HG02798 (cell line): Measurements from ENCODE around the gene ACOT12.
"Not testable (repeated sequence)": the region's sequence is repeated elsewhere in the genome, so short reads cannot be mapped to it uniquely, and the experiment has no call there.

ENCODE experiments used
- ATAC-seq: cut with Tn5 transposase; IDR thresholded peaks from one replicate; pipeline ENCODE4 v1.9.1; 2021; ENCODE audit warnings: mild to moderate bottlenecking; ENCODE audit not compliant: unreplicated experiment, poor library complexity

Gene ACOT12

DNA sequence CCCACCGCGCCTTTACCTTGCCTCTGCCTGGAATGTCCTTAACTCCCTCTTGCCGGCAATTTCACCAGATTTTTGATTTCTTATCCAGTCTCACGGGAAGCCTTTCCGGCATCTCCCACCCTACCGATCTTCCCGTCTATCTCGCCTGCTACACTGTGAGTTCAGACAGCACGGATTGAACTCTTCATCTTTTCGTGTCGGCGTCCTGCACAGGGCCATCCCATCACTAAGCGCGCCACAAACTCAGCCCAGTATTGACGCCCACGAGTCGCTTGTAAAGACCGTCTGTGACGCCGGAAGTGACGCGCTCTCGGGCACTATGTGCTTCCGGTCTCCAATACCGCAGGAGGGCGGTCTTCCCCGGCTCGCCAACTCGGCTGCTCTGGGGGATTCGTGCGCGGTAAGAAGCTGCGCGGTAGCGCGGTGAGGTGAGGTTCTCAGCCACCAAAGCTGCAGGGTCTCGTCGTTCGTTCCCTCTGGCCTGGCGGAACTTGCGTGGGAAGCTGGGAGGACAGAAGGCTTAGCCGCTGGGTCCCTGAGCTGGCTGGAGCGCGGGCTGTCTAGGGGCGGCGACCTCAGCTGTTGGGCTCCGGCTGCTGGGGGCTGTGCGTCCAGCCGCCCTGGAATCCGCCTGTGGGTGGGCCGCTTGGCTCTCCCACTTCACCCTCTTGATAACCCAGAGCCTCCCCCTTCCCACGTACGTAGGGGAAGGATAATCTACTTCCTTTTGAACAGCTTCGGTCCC is 92.5 kb downstream of the ACOT12 start, which contains the start of gene ZCCHC9:
TSS of gene ZCCHC9 (plus strand) at position 317 of the 745 bp plus-strand sequence. CDS start 3,171 bp downstream, outside the sequence.
- ATAC-seq = peak; percentile 98

DNA sequence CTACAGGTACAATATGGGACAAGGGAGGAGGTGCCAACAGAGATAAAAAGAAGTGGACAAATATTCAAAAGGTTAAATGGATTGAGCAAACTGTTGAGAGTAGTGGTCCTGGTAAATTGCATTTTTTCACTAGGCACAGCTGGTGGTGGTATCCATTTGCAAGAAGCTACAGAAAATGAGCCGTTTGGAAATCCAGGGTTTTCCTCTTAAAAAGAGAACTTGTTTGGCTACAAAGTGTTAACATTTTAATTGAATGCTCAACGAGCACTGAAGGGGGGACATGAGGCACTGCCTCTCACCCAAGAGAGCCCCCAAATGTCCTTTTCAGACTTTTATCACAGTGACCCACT is 93.0 kb downstream of the ACOT12 start:
- ATAC-seq = no peak

DNA sequence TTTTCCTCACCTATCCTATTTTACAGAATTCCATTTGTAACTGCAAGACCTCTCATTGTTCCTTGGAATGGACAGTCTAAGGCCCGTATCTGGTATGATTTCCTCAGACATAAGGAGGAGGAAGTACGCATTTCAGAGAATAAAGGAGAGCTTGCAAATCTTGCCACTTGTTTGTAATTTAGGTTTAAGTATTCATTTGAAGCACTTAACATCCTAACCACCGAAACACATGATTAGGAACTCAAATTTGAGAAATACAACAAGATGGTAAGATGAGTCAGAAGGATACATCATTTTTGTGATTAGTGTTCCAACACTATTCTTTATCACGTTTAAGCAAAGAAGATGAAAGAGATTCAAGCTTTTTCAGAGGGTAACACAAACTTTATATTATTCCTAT is 96.4 kb downstream of the ACOT12 start:
- no peak for ATAC-seq

DNA sequence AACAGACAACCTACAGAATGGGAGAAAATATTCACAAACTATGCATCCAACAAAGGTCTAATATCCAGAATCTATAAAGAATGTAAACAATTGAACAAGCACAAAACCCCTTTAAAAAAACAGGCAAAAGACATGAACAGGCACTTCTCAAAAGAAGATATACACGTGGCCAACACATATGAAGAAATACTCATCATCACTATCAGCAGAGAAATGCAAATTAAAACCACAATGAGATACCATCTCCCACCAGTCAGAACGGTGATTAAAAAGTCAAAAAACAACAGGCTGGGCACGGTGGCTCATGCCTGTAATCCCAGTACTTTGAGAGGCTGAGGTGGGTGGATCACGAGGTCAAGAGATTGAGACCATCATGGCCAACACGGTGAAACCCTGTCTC is 99.9 kb downstream of the ACOT12 start:
- ATAC-seq = not testable (repeated sequence)

DNA sequence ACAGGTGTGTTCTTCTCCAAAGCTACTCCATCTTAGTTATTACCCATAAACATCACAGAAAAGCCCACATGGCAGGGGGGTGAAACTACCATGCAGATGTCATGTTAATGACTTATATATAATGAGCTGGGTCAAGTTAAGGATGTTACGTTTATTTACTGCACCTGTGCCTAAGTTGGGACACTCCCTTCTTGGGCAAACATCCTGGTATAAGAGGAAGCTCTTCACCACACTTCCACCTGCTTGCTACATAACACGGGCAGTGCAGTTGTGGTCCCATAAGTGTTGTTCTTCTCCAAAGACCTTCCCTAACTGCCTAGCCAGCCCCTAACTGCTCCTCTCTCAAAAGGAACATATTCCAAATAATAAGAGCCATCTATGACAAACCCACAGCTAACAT is 101.8 kb downstream of the ACOT12 start:
- no peak for ATAC-seq

DNA sequence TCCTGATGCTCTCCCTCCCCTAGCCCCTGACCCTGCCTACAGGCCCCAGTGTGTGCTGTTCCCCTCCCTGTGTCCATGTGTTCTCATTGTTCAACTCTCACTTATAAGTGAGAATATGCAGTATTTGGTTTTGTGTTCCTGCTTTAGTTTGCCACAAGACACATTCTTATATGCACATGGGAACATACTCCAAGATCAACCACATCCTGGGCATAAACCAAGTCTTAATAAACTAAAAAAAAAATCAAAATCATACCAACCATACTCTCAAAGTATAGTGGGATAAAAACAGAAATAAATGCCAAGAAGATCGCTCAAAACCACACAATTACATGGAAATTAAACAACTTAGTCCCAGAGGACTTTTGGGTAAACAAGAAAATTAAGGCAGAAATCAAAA is 103.8 kb downstream of the ACOT12 start:
- ATAC-seq = no peak

DNA sequence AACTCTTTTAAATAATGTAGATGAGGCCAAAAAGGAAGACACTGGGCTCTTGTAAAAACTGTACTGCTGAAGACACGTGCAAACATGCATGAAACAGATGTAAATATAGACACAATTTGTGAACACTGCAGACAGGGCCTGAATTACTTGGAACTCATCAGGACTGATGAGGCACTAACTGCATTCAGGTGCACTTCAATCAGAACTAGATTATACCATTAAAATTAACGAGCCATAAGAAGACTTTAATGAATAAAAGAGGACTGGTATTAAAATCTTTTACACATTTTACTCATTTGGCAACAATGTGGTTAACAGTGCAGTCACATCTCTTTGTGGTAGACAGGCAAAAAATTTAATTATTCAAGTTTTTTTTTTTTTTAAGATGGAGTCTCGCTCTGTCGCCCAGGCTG is 105.9 kb downstream of the ACOT12 start:
- ATAC-seq = peak; percentile 63

DNA sequence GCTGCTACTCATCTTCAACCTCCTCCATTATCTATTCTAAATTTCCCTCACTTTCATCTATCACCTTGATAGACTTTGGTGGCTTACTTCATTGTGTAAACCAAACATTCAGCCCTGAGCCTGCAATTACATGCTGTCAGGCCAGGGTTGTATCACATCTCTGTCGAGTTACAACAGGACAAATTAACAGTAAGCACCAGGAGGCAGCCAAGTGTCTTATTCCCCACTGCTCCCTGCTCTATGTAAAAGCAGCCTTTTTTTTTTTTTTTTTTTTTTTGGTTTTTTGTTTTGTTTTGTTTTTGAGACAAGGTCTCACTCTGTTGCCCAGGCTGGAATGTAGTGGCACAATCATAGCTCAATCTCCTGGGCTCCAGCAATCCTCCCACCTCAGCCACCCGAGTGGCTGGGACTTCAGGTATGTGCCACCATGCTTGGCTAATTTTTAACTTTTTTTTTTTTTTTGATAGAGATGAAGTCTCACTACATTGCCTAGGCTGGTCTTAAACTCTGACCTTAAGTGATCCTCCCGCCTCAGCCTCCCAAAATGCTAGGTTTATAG is 107.8 kb downstream of the ACOT12 start:
- no peak for ATAC-seq

DNA sequence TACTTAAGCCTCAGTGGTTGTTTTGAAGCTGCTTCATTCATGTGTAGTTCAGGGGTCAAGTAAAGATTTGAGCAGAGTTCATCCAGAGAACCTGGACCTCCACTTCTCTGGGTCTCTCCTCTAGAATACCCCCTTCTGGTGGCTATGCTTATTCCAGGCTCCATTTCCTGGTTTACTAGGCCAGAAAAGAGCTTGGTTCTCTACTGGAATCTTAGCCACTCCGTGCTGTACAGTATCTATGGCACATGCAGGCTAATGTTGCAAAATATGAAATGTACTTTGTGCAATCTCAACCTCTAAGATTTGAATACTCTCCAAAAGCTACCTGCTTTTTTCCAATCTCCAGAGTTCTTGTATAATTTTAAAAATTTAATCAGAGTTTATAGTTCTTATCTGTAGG is 110.0 kb downstream of the ACOT12 start:
- ATAC-seq = no peak
